H1 (cell line): ENCODE results near the gene ELAVL1. TPM values are rescaled to one million over a fixed set of nuclear protein-coding genes. Genes with fewer than 3 reads are reported as not detected.
A peak's percentile ranks its signal among the peaks of the same experiment; 100 is the strongest.

Experiments
- ASH2L ChIP-seq: fragments of 200-600, 300-600 bp; sonication (generic); IDR thresholded peaks from one replicate; pipeline ENCODE4 v1.7.1; 2017; ENCODE audit warnings: low read length
- BACH1 ChIP-seq: IDR thresholded peaks from 2 replicates; pipeline ENCODE4 v1.6.1; 2012; ENCODE audit warnings: low read length, improper control_type of control experiment
- CEBPB ChIP-seq: IDR thresholded peaks from 2 replicates; pipeline ENCODE4 v1.6.1; 2012; ENCODE audit warnings: low read depth, low read length
- CHD2 ChIP-seq: IDR thresholded peaks from 2 replicates; pipeline ENCODE4 v1.6.1; 2012; ENCODE audit warnings: low read length, improper control_type of control experiment
- CREB1 ChIP-seq: IDR thresholded peaks from 2 replicates; pipeline ENCODE4 v1.6.1; 2012; ENCODE audit warnings: inconsistent platforms
- E2F6 ChIP-seq: IDR thresholded peaks from 2 replicates; pipeline ENCODE4 v1.6.1; 2012; ENCODE audit warnings: inconsistent platforms
- EGR1 ChIP-seq: IDR thresholded peaks from 2 replicates; pipeline ENCODE4 v1.6.1; 2011; ENCODE audit warnings: low read depth, low read length, borderline replicate concordance
- EP300 ChIP-seq, 2 experiments: IDR thresholded peaks; 1 replicate in 1 of 2; 2 replicates in 1 of 2; pipeline ENCODE4 v1.6.1; 2011 to 2012; ENCODE audit warnings: low read depth in 2 of 2, low read length in 2 of 2, mild to moderate bottlenecking in 2 of 2, borderline replicate concordance in 1 of 2, inconsistent platforms in 1 of 2, moderate library complexity in 1 of 2
- KDM4A ChIP-seq: IDR thresholded peaks from one replicate; pipeline ENCODE4 v1.7.1; 2012; ENCODE audit warnings: low read depth, mild to moderate bottlenecking, moderate library complexity, low read length, inconsistent platforms; ENCODE audit not compliant: severe bottlenecking
- POLR2A ChIP-seq, 2 experiments: IDR thresholded peaks; 1 replicate in 1 of 2; 2 replicates in 1 of 2; pipeline ENCODE4 v1.6.1; 2011; ENCODE audit warnings: low read depth in 2 of 2, low read length in 2 of 2, mild to moderate bottlenecking in 2 of 2; ENCODE audit errors: control extremely low read depth in 1 of 2
- SP4 ChIP-seq: IDR thresholded peaks from 2 replicates; pipeline ENCODE4 v1.6.1; 2012; ENCODE audit warnings: low read length, inconsistent platforms
- SRF ChIP-seq: IDR thresholded peaks from 2 replicates; pipeline ENCODE4 v1.6.1; 2011; ENCODE audit warnings: mild to moderate bottlenecking, low read depth, low read length, moderate library complexity
- TAF1 ChIP-seq: IDR thresholded peaks from 2 replicates; pipeline ENCODE4 v1.6.1; 2011; ENCODE audit warnings: mild to moderate bottlenecking, low read depth, low read length
- polyA plus RNA-seq, 7 experiments: library from polyadenylated mRNA; depleted of rRNA in 3 of 7; stranded (reverse) in 5 of 7; unstranded in 2 of 7; fragments of >200 nt in 5 of 7; fragments of 200-250 nt in 2 of 7; gene quantifications; 1 replicate in 5 of 7; 2 replicates in 1 of 7; 4 replicates in 1 of 7; pipeline versions ENCODE4 v1.2.1 to v1.2.3, GENCODE V29; 2011 to 2013; ENCODE audit warnings: missing spikeins in 2 of 7, mixed read lengths in 2 of 7
- total RNA-seq: library from RNA; stranded (reverse); fragmentation: NEBNext Ultra II Directional; extraction: Animal tissue kit (Norgen Biotek cat#: 25700); gene quantifications from 2 replicates; pipeline ENCODE4 v1.2.1, GENCODE V29; 2021

ELAVL1 gene
- total and polyA plus RNA-seq, 2 of the 8 experiments (the other 6 are each of a cell fraction or from before 2014, with no cell fraction given) = 56.7 to 163 TPM

- TF ChIP-seq SRF (no peak), ASH2L (no peak), CREB1 (peak; percentile 60; the same call in 1 of the 2 replicates), EP300 (IDR thresholded peaks at IDR 0.05; ENCODE audit: borderline replicate concordance in 1 of 2, low read depth in 2 of 2, low read length in 2 of 2) (no peak), POLR2A (IDR thresholded peaks at IDR 0.05; ENCODE audit: control extremely low read depth in 1 of 2, low read depth in 2 of 2, low read length in 2 of 2) (peak in 1 of 2 experiments; percentile 35; a peak in 1 of 3 replicates), EGR1 (peak; percentile 42; the same call in 1 of the 2 replicates), KDM4A (peak; percentile 74), CEBPB (no peak; the same call in 1 of the 2 replicates), CHD2 (peak; percentile 87), E2F6 (0 out of 2 replicates have a peak, but pooled peaks have one; percentile 21), BACH1 (peak; percentile 77), TAF1 (peak; percentile 41; the same call in 1 of the 2 replicates), SP4 (peak; percentile 86)
Measured at GRCh38 chr19:7919610-7920518, 85.6 kb downstream of the ELAVL1 start, which contains the start of gene SNAPC2 (continued).
